HepG2 (cell line): ENCODE measurements around the gene CSE1L.

Source experiments
- CEBPB ChIP-seq: IDR thresholded peaks from 2 replicates; pipeline ENCODE4 v1.6.1; 2011; ENCODE audit warnings: low read depth, low read length, improper control_type of control experiment, borderline replicate concordance
- HINFP ChIP-seq: sonication (generic); formaldehyde crosslinking; IDR thresholded peaks from 2 replicates; pipeline ENCODE4 v1.4.0; 2020; ENCODE audit warnings: low read depth, mild to moderate bottlenecking, missing genetic modification reagents
- MTF2 ChIP-seq: sonication (generic); formaldehyde crosslinking; IDR thresholded peaks from 2 replicates; pipeline ENCODE4 v1.5.0; 2020; ENCODE audit warnings: missing genetic modification reagents, borderline replicate concordance
- NFE2L1 ChIP-seq: sonication (generic); formaldehyde crosslinking; IDR thresholded peaks from 2 replicates; pipeline ENCODE4 v1.4.0; 2020; ENCODE audit warnings: missing genetic modification reagents, mild to moderate bottlenecking, borderline replicate concordance
- RAD21 ChIP-seq: fragments of 450-650 bp; formaldehyde crosslinking; IDR thresholded peaks from 2 replicates; pipeline ENCODE4 v1.5.0; 2020; ENCODE audit warnings: mild to moderate bottlenecking
- SIX4 ChIP-seq: sonication (generic); formaldehyde crosslinking; IDR thresholded peaks from 2 replicates; pipeline ENCODE4 v1.4.0; 2020; ENCODE audit warnings: missing genetic modification reagents
- TF ChIP-seq, protein P1 (sequence below): sonication (generic); formaldehyde crosslinking; IDR thresholded peaks from 2 replicates; pipeline ENCODE4 v1.9.0; 2022; ENCODE audit warnings: missing genetic modification reagents, mild to moderate bottlenecking, borderline replicate concordance

GRCh38 chr20:49099011-49099410, 52.9 kb downstream of the CSE1L start:
- TF ChIP-seq MTF2 (CRISPR knock-in tag): no peak
- TF ChIP-seq HINFP (CRISPR knock-in tag): no peak
- TF ChIP-seq NFE2L1: no peak
- no peak for TF ChIP-seq SIX4 (CRISPR knock-in tag)
- TF ChIP-seq RAD21 (CRISPR knock-in tag): no peak
- TF ChIP-seq, protein P1, sequence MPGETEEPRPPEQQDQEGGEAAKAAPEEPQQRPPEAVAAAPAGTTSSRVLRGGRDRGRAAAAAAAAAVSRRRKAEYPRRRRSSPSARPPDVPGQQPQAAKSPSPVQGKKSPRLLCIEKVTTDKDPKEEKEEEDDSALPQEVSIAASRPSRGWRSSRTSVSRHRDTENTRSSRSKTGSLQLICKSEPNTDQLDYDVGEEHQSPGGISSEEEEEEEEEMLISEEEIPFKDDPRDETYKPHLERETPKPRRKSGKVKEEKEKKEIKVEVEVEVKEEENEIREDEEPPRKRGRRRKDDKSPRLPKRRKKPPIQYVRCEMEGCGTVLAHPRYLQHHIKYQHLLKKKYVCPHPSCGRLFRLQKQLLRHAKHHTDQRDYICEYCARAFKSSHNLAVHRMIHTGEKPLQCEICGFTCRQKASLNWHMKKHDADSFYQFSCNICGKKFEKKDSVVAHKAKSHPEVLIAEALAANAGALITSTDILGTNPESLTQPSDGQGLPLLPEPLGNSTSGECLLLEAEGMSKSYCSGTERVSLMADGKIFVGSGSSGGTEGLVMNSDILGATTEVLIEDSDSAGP (CRISPR knock-in tag): no peak
- no peak for TF ChIP-seq CEBPB
